NCI-H748 treated with DMSO at 0.1 percent for 48 hours (cell line): ENCODE results near the gene ZNF555.
A peak's percentile ranks its signal among the peaks of the same experiment; 100 is the strongest.
"Not testable (repeated sequence)": the region's sequence is repeated elsewhere in the genome, so short reads cannot be mapped to it uniquely, and the experiment has no call there.

ENCODE experiments used
- DNase-seq: peaks from one replicate; lab custom pipeline; 2025; lab: John Stamatoyannopoulos, UW

ZNF555 gene

DNA sequence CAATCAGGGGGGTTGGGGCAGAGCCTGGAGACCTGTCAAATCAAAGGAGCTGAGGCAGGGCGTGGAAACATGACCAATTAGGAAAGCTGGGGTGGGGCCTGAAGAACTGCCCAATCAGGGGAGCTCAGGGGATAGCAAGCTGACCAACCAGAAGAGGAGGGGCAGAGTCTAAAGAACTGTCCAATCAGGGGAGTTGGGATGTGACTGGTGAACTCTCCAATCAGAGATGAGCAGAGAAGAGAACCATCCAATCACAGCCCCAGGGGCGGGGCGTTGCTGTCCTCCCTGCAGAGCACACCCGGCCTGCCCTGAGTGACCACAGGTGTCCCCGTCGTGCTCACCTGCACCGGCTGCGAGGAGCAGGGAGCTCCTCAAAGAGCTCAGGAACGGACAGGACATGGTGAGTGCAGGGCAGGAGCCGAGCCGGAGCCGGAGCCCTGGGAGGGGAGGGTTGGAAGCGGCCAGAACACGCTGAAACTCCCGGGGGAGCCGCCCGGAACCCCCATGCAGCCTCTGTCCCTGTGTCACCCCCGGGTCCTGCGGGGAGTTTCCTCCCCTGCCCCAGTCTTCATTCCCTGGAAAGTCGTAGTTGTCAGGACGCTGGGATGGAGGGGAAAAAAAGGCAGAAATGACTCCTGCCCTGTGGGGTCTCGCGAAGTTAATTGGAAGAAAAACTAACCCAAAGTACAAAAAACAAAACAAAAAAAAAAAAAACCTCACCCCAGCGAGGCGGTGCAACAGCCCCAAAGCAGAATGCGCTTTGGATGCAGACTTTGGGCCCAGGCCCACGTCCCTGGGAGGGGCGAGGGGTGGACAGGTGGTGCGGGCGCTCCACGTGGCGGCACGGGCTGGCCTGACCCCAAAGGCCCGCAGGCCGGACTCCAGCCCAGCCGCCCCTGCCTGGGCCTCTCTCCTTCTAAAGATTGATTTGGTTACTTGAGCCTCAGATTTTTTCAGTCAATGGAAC lies 26.0 kb downstream of the ZNF555 start, which contains the start of gene ZNF556:
TSS of gene ZNF556 (plus strand) at position 311 of the 967 bp plus-strand sequence. CDS start at position 398, 87 bp downstream.
- peak; percentile 88 for DNase-seq

DNA sequence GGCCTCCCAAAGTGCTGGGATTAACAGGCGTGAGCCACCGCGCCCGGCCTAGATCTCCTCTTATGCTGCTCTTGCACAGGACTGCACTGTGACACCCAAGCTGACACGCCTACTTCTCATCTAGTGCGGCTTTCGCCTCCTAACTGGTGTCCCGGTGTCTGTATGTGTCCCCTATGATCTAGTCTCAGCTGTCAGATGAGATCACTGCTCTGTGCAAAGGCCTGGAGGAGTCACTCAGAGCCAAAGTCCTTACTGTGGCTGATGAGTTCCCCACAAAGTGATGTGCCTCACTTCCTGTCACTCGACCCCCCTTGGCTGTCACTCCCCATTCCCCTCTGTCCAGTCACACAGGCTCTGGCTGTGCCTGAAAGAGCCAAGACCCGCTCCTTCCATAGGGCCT lies 28.3 kb downstream of the ZNF555 start:
- DNase-seq, result no peak

DNA sequence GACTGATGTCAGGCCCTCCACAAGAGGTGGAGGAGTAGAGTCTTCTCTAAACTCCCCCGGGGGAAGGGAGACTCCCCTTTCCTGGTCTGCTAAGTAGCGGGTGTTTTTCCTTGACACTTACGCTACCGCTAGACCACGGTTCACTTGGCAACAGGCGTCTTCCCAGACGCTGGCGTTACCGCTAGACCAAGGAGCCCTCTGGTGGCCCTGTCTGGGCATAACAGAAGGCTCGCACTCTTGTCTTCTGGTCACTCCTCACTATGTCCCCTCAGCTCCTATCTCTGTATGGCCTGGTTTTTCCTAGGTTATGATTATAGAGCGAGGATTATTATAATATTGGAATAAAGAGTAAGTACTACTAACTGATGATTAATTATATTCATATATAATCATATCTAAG lies 30.9 kb downstream of the ZNF555 start:
- not testable (repeated sequence) for DNase-seq

DNA sequence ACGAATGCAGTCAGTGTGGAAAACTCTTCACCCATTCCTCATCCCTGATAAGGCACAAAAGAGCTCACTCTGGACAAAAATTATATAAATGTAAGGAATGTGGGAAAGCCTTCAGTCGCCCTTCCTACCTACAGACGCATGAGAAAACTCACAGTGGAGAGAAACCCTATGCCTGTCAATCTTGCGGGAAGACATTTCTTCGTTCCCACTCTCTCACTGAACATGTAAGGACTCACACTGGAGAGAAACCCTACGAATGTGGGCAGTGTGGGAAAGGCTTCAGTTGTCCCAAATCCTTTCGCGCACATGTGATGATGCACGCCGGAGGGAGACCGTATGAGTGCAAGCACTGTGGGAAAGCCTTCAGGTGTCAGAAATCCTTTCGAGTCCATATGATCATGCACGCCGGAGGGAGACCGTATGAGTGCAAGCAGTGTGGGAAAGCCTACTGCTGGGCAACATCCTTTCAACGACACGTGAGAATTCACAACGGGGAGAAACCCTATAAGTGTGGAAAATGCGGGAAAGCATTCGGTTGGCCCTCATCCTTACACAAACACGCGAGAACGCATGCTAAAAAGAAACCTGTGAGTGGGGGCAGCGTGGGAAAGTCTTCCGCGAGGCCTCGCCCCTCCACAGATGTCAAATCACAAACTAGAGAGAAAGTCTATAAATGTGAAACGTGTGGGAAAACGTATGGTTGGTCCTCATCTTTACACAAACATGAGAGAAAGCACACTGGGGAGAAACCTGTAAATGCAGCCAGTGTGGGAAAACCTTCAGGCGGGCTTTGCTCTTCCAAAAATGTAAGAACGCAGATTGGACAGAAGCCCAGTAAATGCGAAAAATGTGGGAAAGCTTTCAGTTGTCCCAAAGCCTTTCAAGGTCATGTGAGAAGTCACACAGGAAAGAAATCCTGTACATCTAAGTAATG lies 36.4 kb downstream of the ZNF555 start:
- no peak for DNase-seq

DNA sequence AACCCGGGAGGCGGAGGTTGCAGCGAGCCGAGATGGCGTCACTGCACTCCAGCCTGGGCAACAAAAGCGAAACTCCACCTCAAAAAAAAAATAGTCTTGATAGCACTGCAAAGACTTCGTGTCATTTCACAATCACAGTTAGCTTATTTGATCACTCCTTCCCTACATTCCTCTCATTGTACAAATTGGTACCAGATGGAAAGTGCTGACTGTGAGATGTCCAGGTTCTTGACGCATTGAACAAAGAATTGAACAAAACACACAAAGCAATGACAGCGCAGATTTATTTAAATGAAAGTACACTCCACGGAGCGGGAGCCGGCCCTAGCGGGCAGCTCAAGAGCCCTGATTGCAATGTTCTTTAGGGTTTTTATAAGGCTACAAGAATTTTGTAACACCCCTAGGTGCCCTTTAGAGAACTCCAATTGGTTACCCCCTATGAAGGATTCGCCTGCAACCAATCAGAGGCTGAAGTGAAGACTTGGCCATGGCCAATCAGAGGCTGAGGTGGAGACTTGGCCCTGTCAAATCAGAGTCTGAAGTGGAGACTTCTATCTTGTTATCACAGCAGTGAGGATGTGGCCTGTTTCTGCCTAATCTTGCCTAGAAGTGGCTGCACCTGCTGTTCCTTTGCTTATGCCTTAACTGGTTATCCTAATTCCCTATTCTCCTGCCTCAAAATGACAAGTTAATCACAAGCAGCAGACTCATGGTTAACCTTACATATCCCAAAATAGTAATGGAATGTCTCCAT lies 42.6 kb downstream of the ZNF555 start:
- DNase-seq, result no peak

DNA sequence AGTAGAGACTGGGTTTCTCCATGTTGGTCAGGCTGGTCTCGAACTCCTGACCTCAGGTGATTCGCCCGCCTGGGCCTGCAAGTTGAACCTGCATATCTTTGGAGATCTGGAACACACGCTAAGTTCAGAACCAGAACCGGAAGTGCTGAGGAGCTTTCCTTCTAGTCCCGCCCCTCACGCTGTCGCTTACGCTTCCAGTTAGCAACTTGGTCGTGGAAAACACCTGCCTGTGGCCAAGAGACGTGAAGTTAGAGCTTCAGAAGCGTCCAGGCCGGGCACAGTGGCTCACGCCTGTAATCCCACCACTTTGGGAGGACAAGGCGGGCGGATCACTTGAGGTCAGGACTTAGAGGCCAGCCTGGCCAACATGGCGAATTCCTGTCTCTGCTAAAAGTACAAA lies 44.5 kb downstream of the ZNF555 start:
- DNase-seq, result no peak

DNA sequence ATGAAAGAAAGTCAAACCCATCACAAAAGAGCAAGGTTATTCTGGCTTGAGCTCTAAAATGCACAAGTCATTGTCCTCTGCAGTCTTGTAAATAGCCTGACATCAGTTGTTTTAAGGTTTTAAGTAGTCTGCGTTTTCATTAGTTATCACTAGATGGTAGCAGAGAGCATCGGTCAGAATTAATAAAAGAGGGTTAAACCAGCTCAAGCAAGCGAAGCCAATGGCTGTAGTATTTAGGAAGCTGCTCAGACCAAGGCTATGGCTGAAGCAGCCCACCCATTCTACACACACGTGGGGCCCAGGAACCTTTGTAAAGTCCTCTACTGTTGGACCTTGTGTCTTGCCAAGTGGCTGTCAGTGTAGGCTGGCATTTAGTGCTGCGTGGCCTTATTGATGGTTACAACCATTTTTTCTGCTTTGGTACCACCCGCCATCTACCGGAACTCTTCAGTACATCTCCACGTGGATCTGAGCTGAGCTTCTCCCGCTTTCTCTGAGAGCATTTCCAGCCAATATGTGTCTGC lies 46.2 kb downstream of the ZNF555 start:
- peak; percentile 35 for DNase-seq

DNA sequence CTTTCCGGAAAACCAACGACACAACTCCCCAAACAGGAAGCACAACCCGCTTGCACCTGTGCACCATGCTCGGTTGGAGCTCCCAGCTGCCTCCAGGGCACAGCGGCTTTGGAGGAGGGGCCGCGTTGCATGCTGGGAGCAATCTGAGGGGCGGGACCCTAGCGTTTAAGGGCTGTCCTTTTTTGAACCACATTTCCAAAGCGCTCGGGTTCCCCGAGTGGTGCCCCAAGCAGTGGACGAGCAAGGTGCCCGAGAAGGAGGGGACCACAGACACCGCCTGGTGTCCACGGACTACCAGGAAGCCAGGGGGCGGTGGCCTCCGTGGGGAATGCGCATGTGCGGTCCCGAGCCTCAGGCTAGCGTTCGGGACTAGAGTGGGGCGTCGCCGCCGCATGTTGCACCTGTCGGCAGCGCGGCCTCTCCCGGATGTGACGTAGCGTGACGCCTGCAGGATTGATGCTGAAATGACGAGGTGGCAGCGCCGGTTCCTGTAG lies 47.5 kb downstream of the ZNF555 start:
- DNase-seq, result no peak

DNA sequence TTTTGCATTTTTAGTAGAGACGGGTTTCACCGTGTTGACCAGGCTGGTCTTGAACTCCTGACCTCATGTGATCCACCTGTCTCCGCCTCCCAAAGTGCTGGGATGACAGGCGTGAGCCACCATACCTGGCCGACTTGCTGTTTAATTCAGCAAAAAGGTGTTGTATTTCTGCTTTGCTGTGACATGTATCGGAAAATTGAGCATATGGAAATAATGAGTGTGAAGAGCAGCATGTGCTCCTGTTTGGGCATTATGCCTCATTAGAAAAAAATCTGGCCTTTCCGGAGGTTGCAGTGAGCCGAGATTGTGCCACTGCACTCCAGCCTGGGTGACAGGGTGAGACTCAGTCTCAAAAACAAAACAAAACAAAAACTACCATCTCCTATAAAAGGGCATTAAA lies 49.3 kb downstream of the ZNF555 start:
- not testable (repeated sequence) for DNase-seq

DNA sequence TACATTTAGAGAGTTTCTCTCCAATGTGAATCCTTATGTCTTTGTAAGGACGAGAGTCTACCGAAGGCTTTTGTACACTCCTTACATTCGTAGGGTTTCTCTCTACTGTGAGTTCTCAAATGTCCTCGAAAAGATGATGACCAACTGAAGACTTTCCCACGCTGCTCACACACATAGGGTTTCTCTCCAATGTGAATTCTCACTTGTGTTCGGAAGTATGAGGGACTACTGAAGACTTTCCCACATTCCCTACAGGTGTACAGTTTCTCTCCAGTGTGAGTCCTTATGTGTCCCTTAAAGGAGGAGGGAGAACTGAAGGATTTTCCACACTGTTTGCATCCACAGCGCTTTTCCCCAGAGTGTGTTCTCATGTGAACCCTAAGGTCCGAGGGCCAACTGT lies 55.4 kb downstream of the ZNF555 start:
- no peak for DNase-seq

DNA sequence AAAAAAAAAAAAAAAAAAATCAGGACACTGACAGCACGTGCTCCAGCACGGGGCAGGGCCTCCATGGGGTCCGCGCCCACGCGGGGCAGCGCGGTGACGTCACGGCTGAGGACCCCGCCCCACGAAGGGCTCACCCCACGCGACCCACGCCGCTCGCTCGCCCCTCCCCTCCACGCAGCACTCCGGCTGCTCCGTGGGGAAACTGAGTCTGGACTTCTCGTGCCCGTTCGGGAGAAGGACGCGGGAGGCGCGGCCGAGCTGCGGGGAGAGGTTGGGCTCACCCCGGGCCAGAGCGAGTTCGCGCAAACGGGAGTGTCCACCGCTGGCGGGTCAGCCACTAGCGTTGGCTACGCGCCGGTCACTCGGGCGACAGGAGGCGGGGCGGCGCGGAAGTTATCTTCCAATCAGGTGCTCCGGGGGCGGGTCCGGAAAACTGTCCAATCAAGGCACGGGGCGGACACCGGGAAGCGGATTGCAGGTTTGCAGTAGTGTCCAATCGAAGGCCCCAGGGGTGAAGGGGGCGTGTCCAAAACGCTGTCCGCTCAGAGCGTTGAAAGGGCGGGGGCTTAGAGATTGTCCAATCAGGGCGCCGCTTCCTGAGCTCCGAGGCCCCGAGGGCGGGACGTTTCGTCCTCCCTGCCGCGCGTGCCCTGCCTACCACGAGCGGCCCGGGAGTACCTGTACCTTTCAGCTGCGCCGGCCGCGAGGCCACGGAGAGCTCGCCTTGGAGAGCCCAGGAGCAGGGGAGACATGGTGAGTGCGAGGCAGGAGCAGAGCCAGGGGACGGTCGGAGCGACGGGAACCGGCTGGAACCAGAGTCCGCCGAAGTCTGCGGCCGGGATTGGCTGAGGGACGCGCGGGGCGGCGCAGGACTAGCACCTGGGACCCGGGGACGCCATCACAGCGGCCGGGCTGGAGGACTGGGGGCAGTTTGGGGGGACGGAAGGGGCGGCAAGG lies 59.3 kb downstream of the ZNF555 start, which contains the start of gene ZNF57:
TSS of gene ZNF57 (plus strand) at position 633 of the 957 bp plus-strand sequence. CDS start at position 751, 118 bp downstream.
- peak; percentile 87 for DNase-seq

DNA sequence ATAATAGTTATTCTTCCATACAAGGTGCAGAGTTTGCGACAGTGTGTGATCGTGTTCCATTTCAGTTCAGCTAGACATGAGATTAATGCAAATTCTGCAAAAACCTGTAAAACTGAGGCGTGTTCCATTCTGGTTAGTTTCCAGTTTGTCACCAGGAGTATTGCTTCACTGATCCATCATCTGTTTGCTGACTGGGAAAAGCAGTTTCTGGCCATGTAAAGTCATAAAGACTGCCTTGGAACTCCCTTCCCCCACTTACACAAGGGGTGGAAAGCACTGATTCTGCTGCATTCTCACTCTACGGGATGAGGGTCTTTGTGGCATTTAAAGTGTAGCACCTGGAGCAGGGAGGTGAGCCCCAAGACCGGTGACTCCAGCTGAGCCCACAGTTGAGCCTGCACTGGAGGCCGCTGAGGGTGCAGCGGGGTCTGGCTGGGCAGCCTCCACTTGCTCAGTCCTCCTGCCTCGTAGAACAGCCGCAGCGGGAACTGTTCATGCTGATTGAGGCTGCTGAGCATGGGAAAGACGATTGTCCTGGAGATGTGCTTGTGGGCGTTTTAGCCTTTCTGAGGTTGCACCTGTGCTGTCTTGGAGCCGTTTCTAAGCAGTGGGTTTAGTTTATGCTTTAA lies 61.4 kb downstream of the ZNF555 start:
- DNase-seq, result no peak

DNA sequence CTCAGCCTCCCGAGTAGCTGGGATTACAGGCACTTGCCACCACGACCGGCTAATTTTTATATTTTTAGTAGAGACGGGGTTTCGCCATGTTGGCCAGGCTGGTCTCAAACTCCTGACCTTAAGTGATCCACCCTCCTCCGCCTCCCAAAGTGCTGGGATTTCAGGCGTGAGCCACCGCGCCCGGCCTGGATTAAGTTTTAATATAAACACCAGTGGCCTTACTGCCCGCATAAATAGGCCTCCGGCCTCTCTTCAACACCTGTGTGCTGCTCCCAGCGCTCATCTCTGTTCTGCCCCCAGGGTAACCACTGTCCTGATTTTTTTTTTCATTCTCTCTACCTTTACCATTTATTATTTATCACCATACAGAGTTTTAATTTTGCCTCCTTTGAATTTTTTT lies 62.1 kb downstream of the ZNF555 start:
- not testable (repeated sequence) for DNase-seq

DNA sequence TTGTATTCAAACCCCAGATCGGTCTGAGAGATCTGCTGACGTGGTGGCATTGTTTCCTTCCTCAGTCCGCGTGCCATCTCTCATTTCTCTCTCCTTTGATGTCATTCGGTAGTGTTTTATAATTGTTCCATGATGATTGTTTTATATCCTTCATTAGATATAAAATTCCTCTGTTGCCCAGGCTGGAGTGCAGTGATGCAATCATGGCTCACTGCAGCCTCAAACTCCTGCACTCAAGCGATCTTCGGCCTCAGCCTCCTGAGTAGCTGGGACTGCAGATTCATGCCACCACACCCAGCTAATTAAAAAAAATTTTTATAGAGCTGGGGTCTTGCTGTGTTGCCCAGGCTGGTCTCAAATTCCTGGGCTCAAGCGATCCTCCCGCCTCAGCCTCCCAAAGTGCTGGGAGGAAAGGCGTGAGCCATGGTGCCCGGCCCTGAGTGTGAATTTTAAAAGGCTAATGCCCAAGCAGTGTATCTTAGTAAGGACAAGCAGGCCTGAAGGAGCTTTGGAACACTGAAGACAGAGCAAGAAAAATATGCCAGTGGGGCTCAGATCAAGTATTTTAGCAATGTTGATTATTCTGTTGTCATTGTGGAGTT lies 64.7 kb downstream of the ZNF555 start:
- DNase-seq, result no peak

DNA sequence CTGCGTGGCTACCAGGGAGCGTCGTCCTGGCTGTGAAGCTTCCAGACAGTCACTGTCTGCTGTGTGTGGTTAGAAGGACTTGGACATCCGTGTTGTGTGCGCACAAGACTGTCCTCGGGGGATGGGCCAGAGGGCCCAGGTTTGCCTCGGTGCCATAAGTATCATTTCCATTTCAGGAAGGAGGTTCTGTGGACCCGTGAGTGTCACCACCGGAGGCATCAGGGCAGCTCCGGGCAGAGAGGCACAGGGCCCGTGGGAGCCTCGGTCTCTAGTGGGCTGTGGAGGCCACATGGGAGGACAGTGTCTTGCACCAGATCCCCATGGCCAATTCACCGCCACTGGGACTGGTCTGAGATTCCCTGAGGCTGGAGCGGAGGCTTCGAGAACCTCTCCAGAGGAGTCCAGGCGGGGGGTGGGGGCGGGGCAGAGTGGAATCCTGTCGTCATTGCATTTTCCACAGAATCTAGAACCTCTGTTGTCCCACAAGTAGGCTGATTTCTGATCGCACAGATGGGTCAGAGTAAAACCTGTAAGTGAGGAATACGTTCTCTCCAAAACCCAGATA lies 65.4 kb downstream of the ZNF555 start:
- no peak for DNase-seq
